ENCODE measurements around the gene GPR146.
"Not testable (repeated sequence)": the region's sequence is repeated elsewhere in the genome, so short reads cannot be mapped to it uniquely, and the experiment has no call there.

The GPR146 gene

DNA sequence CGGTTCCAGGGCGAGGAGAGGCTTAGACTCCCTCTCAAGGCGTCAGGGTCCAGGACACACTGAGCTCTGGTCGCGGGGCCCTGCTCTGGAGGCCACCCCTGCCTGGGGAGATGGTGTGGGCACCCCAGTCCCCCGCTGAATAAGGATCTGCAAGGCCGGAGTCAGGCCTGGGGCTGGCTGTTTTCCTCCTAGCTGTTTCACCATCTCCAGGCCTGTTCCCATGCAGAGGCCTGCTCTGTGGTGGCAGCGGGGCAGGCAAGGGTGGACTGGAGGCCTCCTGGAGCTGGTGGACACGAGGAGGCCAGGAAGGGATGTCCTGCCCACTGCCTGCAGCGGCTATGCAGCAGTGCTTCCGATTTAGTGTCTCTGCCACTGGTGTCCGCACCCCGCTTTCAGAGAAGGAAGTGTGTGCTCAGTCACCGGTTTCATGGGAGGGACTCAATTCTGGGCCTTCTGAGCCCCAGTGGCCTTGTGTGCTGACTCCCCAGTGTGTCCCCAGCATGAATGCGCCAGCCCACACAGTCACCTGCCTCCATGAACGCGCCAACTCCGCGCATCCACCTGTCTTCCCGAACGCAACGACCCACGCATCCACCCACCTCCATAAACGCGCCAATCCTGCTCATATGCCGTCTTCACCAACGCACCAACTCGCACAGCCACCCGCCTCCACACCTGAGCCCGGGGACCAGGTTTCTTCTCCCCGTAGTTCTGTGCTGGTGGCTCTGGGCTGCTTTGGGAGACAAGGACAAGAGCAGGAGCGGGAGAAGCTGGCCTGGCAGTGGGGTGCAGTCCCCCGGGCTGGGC, 14.5 kb upstream of the GPR146 start:
- H3K27ac Mint-ChIP-seq, result peak overlapping the region; percentile 2
- H3K27me3 Mint-ChIP-seq, result no peaks in the 10 kb centered on the region
- H3K36me3 Mint-ChIP-seq, result no peaks in the 10 kb centered on the region
- H3K4me3 Mint-ChIP-seq, result peak overlapping the region; percentile 36
- no peaks in the 10 kb centered on the region for H3K9me3 Mint-ChIP-seq
- H3K4me1 Mint-ChIP-seq, result peaks cover 53% of the 10 kb centered on the region

DNA sequence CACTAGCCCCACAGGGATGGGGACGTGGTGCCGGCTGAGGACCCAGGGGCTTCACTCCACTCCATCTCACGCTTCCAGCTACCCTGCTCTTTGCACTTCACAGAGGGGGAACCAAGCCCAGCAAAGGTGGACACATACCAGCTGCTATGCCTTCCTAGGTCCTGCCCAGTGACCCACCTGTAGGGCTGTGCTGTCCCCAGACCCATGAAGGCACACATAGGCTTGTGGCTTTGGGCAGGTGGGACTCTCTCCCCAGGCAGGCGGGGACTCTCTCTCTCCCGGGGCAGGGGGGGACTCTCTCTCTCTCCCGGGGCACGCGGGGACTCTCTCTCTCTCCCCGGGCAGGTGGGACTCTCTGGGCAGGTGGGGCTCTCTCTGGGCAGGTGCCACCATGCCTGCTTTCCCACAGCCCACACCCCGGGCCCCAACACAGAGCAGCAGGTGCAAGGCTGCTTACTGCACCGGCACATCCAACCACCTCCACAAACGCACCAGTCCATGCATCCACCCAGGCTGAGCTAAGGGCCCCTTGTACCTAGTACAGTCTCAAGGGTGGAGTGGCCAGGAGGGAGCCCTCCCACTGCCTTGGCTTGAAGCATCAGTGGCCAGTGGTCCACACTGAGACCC, 13.8 kb upstream of the GPR146 start:
- H3K27me3 Mint-ChIP-seq, result no peaks in the 10 kb centered on the region
- H3K4me3 Mint-ChIP-seq, result no peak overlapping the region
- no peaks in the 10 kb centered on the region for H3K36me3 Mint-ChIP-seq
- no peak overlapping the region for H3K27ac Mint-ChIP-seq
- peaks cover 57% of the 10 kb centered on the region for H3K4me1 Mint-ChIP-seq
- H3K9me3 Mint-ChIP-seq, result no peaks in the 10 kb centered on the region

DNA sequence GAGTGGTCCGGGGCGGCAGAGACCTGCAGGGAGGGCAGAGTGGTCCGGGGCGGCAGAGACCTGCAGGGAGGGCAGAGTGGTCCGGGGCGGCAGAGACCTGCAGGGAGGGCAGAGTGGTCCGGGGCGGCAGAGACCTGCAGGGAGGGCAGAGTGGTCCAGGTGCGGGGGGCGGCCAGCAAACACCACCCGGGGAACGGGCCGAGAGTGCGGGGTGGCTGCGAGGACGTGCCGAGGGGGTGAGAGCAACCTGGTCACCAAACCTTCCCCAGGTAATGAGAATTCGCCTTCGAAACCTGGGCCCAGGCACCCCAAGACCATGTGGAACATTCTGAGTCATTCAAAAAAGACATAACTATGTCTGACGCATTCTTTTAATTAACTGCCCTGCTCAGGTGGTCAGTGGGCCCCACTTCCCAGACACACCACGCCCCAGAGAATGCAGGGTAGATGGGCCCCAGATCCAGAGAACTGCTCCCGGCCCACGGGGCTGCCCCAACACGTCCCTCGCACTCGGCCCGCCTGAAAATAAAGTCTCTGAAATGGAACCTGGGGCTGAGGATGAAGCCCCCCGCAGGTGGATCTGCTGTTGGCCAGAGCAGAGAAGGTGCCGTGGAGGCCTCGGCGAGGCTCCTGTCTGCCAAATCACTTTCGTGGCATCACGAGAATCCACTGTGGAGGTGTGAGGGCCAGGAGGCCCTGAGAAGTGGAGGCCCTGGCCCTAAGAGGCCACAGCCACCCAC, 12.5 kb upstream of the GPR146 start:
- Mint-ChIP-seq H3K27me3 (no peaks in the 10 kb centered on the region), H3K27ac (no peak overlapping the region), H3K4me1 (peaks cover 51% of the 10 kb centered on the region), H3K36me3 (no peaks in the 10 kb centered on the region), H3K4me3 (no peak overlapping the region), H3K9me3 (no peaks in the 10 kb centered on the region)

DNA sequence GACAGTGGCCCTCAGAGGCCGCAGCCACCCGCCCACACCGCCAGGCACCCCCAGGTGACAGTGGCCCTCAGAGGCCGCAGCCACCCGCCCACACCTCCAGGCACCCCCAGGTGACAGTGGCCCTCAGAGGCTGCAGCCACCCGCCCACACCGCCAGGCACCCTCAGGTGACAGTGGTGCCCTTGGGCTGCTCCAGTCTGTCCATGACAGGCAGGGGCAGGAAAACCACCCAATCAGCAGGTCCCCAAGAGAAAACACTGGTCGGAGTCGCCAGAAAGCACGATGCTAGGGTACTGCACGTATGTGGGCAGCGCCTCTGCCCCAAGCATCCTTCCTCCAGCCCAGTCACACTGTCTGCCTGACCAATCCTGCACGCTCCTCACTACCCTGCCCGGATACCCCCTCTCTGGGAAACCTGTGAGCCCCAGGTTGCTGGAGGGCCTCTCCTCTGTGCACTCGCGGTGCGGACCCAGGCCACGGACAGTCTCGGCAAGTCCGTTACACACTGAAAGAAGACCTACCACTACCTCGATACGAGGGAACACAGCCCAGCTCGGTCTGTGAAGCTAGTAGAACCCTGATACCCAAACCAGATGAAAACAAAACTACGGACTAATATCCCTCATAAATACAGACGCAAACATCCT, 11.7 kb upstream of the GPR146 start:
- H3K4me1 Mint-ChIP-seq, result peaks cover 44% of the 10 kb centered on the region
- H3K9me3 Mint-ChIP-seq, result no peaks in the 10 kb centered on the region
- no peaks in the 10 kb centered on the region for H3K27me3 Mint-ChIP-seq
- peak overlapping the region; percentile 18 for H3K27ac Mint-ChIP-seq
- no peaks in the 10 kb centered on the region for H3K36me3 Mint-ChIP-seq
- peak overlapping the region; percentile 24 for H3K4me3 Mint-ChIP-seq

DNA sequence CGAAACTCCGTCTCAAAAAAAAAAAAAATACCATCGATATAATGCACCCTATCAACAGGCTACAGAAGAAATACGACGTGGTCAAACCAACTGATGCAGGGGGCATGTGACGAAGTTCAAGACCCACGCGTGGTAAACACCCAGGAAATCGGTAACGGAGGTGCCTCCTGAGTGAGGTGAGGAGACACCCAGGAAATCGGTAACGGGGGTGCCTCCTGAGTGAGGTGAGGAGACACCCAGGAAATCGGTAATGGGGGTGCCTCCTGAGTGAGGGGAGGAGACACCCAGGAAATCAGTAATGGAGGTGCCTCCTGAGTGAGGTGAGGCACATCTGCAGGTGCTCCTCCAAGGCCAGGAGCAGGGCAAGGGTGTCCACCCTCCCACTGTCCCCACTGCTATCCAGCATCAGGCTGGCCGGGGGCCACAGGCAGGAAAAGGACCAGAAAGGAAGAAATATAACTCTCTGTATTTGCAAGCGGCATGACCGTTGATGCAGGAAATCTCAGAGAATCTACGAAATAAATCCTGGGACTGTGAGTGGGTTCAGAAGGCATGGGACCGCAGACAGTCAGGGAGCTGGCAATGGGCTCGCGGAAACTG, 10.7 kb upstream of the GPR146 start:
- Mint-ChIP-seq H3K4me3 (peak overlapping the region; percentile 58), H3K36me3 (no peaks in the 10 kb centered on the region), H3K9me3 (no peaks in the 10 kb centered on the region), H3K4me1 (peaks cover 44% of the 10 kb centered on the region), H3K27me3 (no peaks in the 10 kb centered on the region), H3K27ac (no peak overlapping the region)

DNA sequence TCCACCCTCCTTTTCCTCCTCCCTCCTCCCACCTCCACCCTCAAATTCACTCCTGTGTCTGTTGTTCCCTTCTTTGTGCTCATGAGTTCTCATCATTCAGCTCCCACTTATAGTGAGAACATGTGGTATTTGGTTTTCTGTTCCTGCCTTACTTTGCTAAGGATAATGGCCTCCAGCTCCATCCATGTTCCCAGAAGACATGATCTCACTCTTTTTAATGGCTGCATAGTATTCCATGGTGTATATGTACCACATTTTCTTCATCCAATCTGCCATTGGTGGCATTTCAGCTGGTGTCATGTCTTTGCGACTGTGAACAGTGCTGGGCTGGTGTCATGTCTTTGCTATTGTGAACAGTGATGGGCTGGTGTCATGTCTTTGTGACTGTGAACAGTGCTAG, 9.6 kb upstream of the GPR146 start:
- H3K36me3 Mint-ChIP-seq, H3K9me3 Mint-ChIP-seq, H3K4me3 Mint-ChIP-seq, H3K27me3 Mint-ChIP-seq: not testable (repeated sequence)
- Mint-ChIP-seq H3K4me1 (peaks cover 35% of the 10 kb centered on the region), H3K27ac (peak overlapping the region; percentile 19)

DNA sequence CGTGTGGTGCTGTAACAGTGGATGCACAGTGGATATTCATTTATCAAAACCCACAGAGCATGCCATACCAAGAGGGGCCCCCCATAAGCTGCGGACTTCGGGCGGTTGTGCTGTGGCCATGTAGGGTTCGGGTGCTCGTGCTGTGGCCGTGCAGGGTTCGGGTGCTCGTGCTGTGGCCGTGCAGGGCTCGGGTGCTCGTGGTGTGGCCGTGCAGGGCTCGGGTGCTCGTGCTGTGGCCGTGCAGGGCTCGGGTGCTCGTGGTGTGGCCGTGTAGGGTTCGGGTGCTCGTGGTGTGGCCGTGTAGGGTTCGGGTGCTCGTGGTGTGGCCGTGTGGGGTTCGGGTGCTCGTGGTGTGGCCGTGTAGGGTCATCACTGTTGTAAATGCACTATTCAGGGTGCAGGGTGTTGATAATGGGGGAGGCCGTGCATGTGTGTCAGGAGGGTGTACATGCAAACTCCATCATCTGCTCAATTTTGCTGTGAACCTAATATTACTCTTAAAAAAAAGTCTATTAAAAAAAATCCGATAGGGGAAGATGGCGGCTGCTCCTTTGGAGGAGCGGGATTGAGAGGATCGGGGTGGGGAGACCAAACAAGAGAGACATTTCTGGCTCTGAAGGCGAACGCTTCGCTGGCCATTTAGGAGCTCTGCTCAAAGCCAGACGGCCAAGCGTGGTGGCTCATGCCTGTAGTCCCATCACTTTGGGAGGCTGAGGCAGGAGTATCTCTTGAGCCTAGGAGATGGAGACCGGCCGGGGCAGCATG, 8.0 kb upstream of the GPR146 start:
- H3K9me3 Mint-ChIP-seq, H3K4me3 Mint-ChIP-seq, H3K27me3 Mint-ChIP-seq, H3K36me3 Mint-ChIP-seq, H3K27ac Mint-ChIP-seq: not testable (repeated sequence)
- peaks cover 36% of the 10 kb centered on the region for H3K4me1 Mint-ChIP-seq

DNA sequence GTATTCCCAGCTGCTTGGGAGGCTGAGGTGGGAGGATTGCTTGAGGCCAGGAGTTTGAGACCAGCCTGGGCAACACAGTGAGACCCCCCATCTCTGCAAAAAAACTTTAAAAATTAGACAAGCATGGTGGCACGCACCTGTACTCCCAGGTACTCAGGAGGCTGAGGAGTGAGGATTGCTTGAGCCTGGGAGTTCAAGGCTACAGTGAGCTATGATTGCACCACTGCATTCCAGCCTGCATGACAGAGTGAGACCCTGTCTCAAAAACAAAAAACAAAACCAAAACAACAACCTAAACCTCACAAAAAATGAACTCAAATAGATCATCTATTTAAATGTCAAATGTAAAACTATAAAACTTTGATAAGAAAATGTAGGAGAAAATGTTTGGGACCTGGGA, 4.1 kb upstream of the GPR146 start:
- not testable (repeated sequence) for H3K27ac Mint-ChIP-seq, H3K4me3 Mint-ChIP-seq, H3K36me3 Mint-ChIP-seq, H3K9me3 Mint-ChIP-seq
- Mint-ChIP-seq H3K4me1 (peaks cover 34% of the 10 kb centered on the region), H3K27me3 (peaks cover 10% of the 10 kb centered on the region)

DNA sequence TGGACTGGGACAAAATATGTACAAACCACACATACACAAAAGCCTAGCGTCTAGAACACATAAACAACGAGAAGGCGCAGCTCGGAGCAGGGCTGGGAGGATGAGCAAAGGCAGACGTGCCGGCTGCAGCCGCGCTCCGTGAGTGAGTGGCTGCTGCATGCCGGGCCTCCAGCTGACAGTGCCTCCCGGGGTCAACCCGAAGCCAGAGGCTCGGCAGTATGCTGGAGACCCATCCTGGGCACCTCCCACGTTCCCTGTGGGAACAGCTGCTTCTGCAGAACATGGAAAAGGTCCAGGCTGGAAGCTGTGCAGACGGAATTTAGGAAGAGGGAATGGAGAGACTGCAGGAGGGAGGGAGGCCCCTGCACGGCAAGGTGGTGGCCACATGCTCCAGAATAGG, 3.6 kb upstream of the GPR146 start:
- peaks cover 39% of the 10 kb centered on the region for H3K4me1 Mint-ChIP-seq
- no peak overlapping the region for H3K27ac Mint-ChIP-seq
- peak overlapping the region; percentile 73 for H3K4me3 Mint-ChIP-seq
- H3K9me3 Mint-ChIP-seq, result no peaks in the 10 kb centered on the region
- H3K27me3 Mint-ChIP-seq, result peaks cover 10% of the 10 kb centered on the region
- H3K36me3 Mint-ChIP-seq, result no peaks in the 10 kb centered on the region

DNA sequence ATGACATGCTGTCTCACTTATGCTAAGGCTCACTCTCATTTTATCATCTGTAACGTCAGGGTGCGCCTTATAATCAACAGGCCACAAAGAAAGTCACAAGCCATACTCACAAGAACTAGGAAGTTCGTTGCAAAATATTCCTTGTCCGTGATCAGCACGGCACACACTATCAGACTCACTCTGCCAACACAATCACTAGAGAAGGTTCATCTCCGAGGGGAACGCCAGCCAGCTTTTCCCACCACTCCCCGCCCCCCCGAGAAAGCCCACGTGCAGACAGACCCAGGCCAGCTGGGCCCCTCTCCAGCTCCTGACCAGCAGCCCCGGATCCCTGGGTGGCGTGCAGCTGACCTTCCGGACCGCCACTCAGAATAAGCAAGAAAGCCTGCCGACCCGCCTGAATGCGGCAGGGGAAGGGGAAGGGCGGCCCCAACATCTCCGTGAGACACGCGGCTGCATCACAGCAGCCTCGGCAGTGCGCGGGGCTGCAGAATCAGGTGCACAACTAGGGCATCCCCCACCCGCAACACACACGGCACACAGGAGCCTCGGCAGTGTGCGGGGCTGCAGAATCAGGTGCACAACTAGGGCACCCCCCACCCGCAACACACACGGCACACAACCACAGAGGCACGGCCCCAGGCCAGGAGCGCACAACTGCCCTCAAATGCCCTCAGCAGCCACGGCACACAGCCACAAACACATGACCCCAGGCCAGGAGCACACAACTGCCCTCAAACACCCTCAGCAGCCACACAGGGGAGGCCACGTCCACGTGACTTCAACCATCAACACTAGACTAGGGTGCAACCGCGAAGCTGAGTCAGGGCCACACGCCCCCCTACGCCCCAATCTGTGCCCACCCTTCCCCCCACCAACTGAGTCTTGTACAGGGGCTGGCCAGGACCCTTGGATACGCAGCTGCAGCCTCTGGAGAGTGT, 2.5 kb upstream of the GPR146 start:
- peak overlapping the region; percentile 62 for H3K4me3 Mint-ChIP-seq
- H3K4me1 Mint-ChIP-seq, result peaks cover 49% of the 10 kb centered on the region
- no peaks in the 10 kb centered on the region for H3K36me3 Mint-ChIP-seq
- H3K27me3 Mint-ChIP-seq, result peaks cover 10% of the 10 kb centered on the region
- H3K27ac Mint-ChIP-seq, result peak overlapping the region; percentile 59
- H3K9me3 Mint-ChIP-seq, result no peaks in the 10 kb centered on the region

DNA sequence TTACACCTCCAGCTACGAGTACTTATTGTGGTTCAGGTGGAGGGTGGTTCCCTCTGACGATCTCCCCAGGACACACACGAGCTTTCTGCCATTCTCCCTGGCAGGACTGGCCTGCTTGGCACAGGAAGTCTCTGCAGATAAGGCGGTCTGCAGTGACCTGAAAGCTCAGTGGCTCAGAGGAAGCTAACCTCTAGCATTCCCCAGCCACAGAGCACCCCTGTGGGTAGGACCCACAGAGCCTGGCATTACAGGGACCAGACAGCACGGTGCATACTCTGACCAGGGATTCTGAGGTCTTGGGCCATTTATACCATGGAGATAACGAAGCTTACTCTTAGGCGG, 1.9 kb upstream of the GPR146 start:
- H3K4me1 Mint-ChIP-seq, result peaks cover 55% of the 10 kb centered on the region
- no peaks in the 10 kb centered on the region for H3K36me3 Mint-ChIP-seq
- no peaks in the 10 kb centered on the region for H3K9me3 Mint-ChIP-seq
- H3K4me3 Mint-ChIP-seq, result peak overlapping the region; percentile 36
- H3K27ac Mint-ChIP-seq, result no peak overlapping the region
- peaks cover 10% of the 10 kb centered on the region for H3K27me3 Mint-ChIP-seq

DNA sequence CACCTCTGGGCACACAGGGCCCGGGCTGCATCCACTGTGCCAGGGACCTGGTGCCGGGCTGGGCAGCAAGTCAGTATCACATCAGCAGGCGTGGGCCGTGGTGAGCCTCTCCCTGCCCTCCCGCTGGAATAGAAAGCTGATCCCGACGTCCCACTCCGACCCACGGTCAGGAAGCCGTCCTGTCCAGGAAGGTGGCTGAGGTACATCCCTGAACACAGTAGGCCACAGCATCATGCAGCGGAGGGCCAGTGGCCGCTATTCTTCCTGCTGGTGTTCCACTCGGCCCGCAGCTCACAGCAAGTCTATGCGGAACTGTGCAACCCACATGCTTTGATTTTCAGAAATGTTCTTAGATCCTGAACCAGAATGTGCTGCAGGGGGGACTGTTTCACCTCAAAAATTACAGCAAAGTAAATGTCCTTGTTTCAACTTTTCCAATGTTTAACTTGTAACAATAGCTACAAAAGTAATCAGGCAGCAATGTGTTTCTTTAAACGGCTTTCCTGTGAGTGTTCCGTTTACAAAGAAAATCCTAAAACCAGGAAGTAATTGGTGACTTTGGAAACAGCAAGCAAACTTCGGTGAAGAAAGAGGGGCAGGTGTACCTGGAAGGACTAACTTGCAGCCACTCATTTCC, 676 bp upstream of the GPR146 start:
- H3K27ac Mint-ChIP-seq, result peak overlapping the region; percentile 65
- no peaks in the 10 kb centered on the region for H3K36me3 Mint-ChIP-seq
- H3K4me3 Mint-ChIP-seq, result peak overlapping the region; percentile 83
- no peaks in the 10 kb centered on the region for H3K9me3 Mint-ChIP-seq
- H3K27me3 Mint-ChIP-seq, result peaks cover 10% of the 10 kb centered on the region
- H3K4me1 Mint-ChIP-seq, result peaks cover 63% of the 10 kb centered on the region

DNA sequence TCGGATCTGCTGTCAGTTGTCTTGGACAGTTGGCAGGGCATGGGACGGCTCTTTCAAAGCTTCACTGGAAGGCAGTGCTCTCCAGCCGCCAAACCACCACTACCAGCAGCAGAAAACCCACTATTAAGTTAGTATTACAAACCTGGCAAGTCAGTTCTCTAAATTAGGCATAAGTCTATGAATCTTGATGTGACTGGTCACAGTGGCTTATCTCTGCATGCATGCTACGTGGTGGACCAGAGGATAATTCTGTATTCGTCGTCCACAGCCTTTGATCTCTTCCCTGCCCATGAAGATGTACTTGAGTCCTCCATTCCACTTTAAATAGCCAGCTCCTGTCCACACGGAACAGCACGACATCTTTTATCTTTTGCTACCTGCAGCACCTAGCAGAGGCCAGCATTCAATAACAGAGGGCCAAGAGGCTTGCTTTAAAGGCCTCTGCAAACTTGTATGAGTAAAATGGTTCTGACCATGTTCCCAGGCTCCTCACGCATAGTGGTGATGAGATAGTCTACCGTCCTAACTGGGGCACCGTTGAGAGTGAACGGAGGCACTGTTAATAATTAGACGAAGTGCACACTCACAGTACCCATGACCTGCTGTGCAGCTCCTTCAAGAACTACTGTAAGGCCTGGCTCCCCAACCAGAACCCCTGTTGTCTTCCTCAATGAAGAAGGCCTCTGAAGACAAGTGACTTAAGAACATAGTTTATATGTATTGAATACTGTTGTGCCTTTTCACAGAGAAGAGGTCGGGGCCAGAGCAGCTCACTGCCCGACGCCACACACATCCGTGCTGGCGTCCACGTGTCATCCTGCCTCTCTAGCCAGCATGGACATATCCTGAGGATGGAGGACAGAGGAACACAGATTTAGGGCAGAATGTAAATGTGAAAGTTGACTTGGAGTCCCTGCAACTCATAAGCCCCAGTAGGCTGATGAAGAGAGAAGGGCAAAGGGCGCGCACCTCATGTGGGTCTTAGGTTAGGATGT, 1.0 kb downstream of the GPR146 start:
- Mint-ChIP-seq H3K27me3 (peaks cover 10% of the 10 kb centered on the region), H3K36me3 (no peaks in the 10 kb centered on the region), H3K27ac (peak overlapping the region; percentile 47), H3K4me3 (peak overlapping the region; percentile 87), H3K4me1 (peaks cover 71% of the 10 kb centered on the region), H3K9me3 (no peaks in the 10 kb centered on the region)

Measured in activated naive CD4-positive, alpha-beta T cell treated with anti-CD3 and anti-CD28 coated beads, Interleukin-2, amount 50 U/mL, for 24 hours (primary cell).